Calu3 (cell line): Measurements from ENCODE around the gene KDM1A. TPM values are rescaled to one million over a fixed set of nuclear protein-coding genes. Genes with fewer than 3 reads are reported as not detected.

ENCODE experiments used
- BruUV-seq: library from RNA; stranded (reverse); fragments of 400-500 nt; replicated peaks from 2 replicates; lab custom pipeline; 2021; lab: Mats Ljungman, UMichigan
- CTCF ChIA-PET: fragments of 300-600 bp; sonication (Branson Sonifier 250); formaldehyde crosslinking; loops from one replicate; lab custom pipeline; 2022; ENCODE audit warnings: antibody characterized with exemption; lab: Charles Lee
- DNase-seq: peaks from one replicate; pipeline ENCODE4 v3.0.0; 2022
- H3K27ac Mint-ChIP-seq: one replicate; pipeline ENCODE4 v1.8.0; 2022; ENCODE audit warnings: mixed read lengths; ENCODE audit not compliant: unreplicated experiment
- H3K27me3 Mint-ChIP-seq: one replicate; pipeline ENCODE4 v1.8.0; 2022; ENCODE audit warnings: mixed read lengths; ENCODE audit not compliant: unreplicated experiment
- H3K36me3 Mint-ChIP-seq: one replicate; pipeline ENCODE4 v1.8.0; 2022; ENCODE audit warnings: mild to moderate bottlenecking, moderate library complexity, mixed read lengths; ENCODE audit not compliant: insufficient read depth, unreplicated experiment
- H3K4me1 Mint-ChIP-seq: one replicate; pipeline ENCODE4 v1.8.0; 2022; ENCODE audit warnings: mild to moderate bottlenecking, low read depth, mixed read lengths; ENCODE audit not compliant: unreplicated experiment
- H3K4me3 Mint-ChIP-seq: one replicate; pipeline ENCODE4 v1.8.0; 2022; ENCODE audit warnings: mild to moderate bottlenecking, low read depth, moderate library complexity, mixed read lengths; ENCODE audit not compliant: unreplicated experiment
- H3K9me3 Mint-ChIP-seq: one replicate; pipeline ENCODE4 v1.8.0; 2022; ENCODE audit warnings: low read depth, mixed read lengths; ENCODE audit not compliant: unreplicated experiment
- intact Hi-C: fragments of 100-400 bp; cut with micrococcal nuclease; formaldehyde crosslinking; loops from one replicate; pipeline ENCODE4 v1.10.0; 2022; ENCODE audit not compliant: unreplicated experiment
- total RNA-seq: library from RNA; stranded (reverse); gene quantifications from 2 replicates; pipeline ENCODE4 v1.2.3, GENCODE V29; 2022
- TF ChIP-seq, protein P1 (sequence below): fragments of 200-600 bp; IDR thresholded peaks from one replicate; pipeline ENCODE4 v1.8.0; 2022; ENCODE audit warnings: antibody characterized with exemption; ENCODE audit not compliant: unreplicated experiment

The KDM1A gene
- total RNA-seq, 1 experiment from 2014 or later: 67.8 TPM

GRCh38 chr1:23088027-23088426, 68.8 kb downstream of the KDM1A start:
- Mint-ChIP-seq H3K27ac (no peak overlapping the region), H3K4me3 (no peak overlapping the region), H3K9me3 (no peaks in the 10 kb centered on the region), H3K4me1 (no peaks in the 10 kb centered on the region), H3K27me3 (no peaks in the 10 kb centered on the region), H3K36me3 (peaks cover 34% of the 10 kb centered on the region)
- BruUV-seq: no TSS peak
- TF ChIP-seq, protein P1, sequence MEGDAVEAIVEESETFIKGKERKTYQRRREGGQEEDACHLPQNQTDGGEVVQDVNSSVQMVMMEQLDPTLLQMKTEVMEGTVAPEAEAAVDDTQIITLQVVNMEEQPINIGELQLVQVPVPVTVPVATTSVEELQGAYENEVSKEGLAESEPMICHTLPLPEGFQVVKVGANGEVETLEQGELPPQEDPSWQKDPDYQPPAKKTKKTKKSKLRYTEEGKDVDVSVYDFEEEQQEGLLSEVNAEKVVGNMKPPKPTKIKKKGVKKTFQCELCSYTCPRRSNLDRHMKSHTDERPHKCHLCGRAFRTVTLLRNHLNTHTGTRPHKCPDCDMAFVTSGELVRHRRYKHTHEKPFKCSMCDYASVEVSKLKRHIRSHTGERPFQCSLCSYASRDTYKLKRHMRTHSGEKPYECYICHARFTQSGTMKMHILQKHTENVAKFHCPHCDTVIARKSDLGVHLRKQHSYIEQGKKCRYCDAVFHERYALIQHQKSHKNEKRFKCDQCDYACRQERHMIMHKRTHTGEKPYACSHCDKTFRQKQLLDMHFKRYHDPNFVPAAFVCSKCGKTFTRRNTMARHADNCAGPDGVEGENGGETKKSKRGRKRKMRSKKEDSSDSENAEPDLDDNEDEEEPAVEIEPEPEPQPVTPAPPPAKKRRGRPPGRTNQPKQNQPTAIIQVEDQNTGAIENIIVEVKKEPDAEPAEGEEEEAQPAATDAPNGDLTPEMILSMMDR: no peak
- CTCF ChIA-PET: no interaction called here
- DNase-seq: no peak
- intact Hi-C loops: no loop called here

DNA sequence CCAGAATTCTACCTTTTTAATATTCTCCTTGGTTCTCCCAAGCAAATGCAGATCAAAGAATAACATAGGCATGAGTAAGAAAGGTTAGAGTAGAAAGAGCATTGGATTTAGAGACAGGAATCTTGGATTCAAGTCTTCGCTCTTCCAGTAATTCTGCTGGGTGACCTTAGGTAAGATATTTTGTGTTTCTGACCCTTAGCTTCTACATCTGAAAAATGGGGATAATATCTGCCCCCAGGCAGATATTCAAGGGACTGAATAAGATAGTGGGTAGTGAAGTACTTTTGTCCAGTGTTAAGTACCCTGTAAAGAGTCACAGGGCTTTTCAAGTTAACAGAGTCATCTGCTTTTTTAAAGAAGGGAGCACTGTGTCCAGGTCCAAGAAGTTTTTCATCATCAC, 70.8 kb downstream of the KDM1A start:
- TF ChIP-seq, protein P1: no peak
- Mint-ChIP-seq H3K36me3 (peaks cover 24% of the 10 kb centered on the region), H3K27me3 (no peaks in the 10 kb centered on the region), H3K9me3 (no peaks in the 10 kb centered on the region), H3K4me3 (no peak overlapping the region), H3K27ac (no peak overlapping the region), H3K4me1 (no peaks in the 10 kb centered on the region)
- intact Hi-C loops: no loop called here
- CTCF ChIA-PET: no interaction called here
- no TSS peak for BruUV-seq
- DNase-seq: no peak

DNA sequence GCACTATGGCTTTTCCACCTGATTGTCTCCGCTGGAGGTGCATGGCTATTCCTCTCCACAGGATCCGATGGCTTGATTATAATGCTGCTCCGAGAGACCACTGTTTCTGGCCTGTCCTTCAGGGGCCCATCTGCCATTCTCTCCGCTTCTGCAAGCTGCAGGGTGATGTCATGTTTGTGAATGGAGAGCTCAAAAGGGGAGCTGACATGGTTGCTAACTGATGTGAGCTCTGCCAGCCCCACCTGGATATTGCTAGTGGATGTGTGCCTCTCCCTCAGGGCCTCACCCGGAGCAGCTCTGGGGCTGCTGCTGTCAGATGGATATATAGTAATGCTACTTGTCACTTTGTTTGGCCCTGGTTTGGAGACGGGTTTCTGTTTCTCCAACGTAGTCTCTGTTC, 72.3 kb downstream of the KDM1A start:
- H3K9me3 Mint-ChIP-seq: no peaks in the 10 kb centered on the region
- no TSS peak for BruUV-seq
- no peaks in the 10 kb centered on the region for H3K27me3 Mint-ChIP-seq
- peaks cover 9% of the 10 kb centered on the region for H3K4me1 Mint-ChIP-seq
- TF ChIP-seq, protein P1: no peak
- peaks cover 13% of the 10 kb centered on the region for H3K36me3 Mint-ChIP-seq
- intact Hi-C loops: no loop called here
- CTCF ChIA-PET: no interaction called here
- no peak overlapping the region for H3K27ac Mint-ChIP-seq
- no peak for DNase-seq
- no peak overlapping the region for H3K4me3 Mint-ChIP-seq

DNA sequence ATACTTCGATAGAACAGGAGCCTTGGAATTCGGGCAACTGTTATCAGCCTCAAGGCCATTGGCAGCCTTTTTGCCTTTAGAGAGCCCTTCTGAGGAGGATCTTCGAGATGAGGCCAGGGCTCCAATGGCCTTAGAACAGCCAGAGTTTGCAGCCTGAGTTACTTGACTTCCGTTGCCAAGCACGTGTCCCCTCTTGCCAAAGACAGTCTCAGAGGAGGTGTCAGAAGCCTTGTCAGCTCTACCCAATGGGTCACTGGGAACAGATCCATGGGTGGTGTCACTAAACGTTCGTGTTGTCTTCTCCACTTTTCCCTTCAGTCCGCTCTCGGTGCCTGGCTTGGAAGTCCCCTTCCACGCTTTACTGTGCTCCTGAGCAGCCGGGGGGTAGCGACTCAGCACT, 73.2 kb downstream of the KDM1A start:
- Mint-ChIP-seq H3K27me3 (no peaks in the 10 kb centered on the region), H3K27ac (no peak overlapping the region)

More for the DNA sequence above, 73.2 kb downstream of the KDM1A start:
- Mint-ChIP-seq H3K4me1 (peaks cover 9% of the 10 kb centered on the region), H3K36me3 (peaks cover 13% of the 10 kb centered on the region), H3K9me3 (no peaks in the 10 kb centered on the region), H3K4me3 (no peak overlapping the region)
- intact Hi-C loops: no loop called here
- DNase-seq: no peak
- no TSS peak for BruUV-seq
- TF ChIP-seq, protein P1: no peak
- CTCF ChIA-PET: no interaction called here
